HG03378 (cell line): ENCODE measurements around the gene PDE8B.

ENCODE experiments used
- ATAC-seq: cut with Tn5 transposase; IDR thresholded peaks from one replicate; pipeline ENCODE4 v1.9.1; 2021; ENCODE audit warnings: mild to moderate bottlenecking, moderate library complexity; ENCODE audit not compliant: unreplicated experiment

Gene PDE8B

GRCh38 chr5:77316871-77317661 lies 106.6 kb downstream of the PDE8B start:
- ATAC-seq = no peak

GRCh38 chr5:77318060-77318459 lies 107.6 kb downstream of the PDE8B start:
- no peak for ATAC-seq

- no peak for ATAC-seq
Measured at GRCh38 chr5:77319117-77319804, 108.8 kb downstream of the PDE8B start.

GRCh38 chr5:77321793-77322394 lies 111.4 kb downstream of the PDE8B start:
- no peak for ATAC-seq

- no peak for ATAC-seq
Measured at GRCh38 chr5:77322406-77322805, 111.9 kb downstream of the PDE8B start.

GRCh38 chr5:77325921-77326541 lies 115.6 kb downstream of the PDE8B start:
- no peak for ATAC-seq

GRCh38 chr5:77326986-77327734 lies 116.7 kb downstream of the PDE8B start:
- no peak for ATAC-seq

- ATAC-seq = no peak
Measured at GRCh38 chr5:77328930-77329647, 118.6 kb downstream of the PDE8B start.

GRCh38 chr5:77329664-77330430 lies 119.4 kb downstream of the PDE8B start:
- no peak for ATAC-seq

- no peak for ATAC-seq
Measured at GRCh38 chr5:77333036-77333435, 122.6 kb downstream of the PDE8B start.

- no peak for ATAC-seq
Measured at GRCh38 chr5:77333451-77334123, 123.1 kb downstream of the PDE8B start.

GRCh38 chr5:77337246-77337645 lies 126.8 kb downstream of the PDE8B start:
- no peak for ATAC-seq

- ATAC-seq = no peak
Measured at GRCh38 chr5:77337686-77338085, 127.2 kb downstream of the PDE8B start.

GRCh38 chr5:77339337-77339890 lies 128.9 kb downstream of the PDE8B start:
- no peak for ATAC-seq

- ATAC-seq = no peak
Measured at GRCh38 chr5:77343165-77343564, 132.7 kb downstream of the PDE8B start.

GRCh38 chr5:77347435-77348098 lies 137.1 kb downstream of the PDE8B start:
- ATAC-seq = no peak

GRCh38 chr5:77353251-77353650 lies 142.8 kb downstream of the PDE8B start:
- no peak for ATAC-seq

- ATAC-seq = no peak
Measured at GRCh38 chr5:77354454-77354853, 144.0 kb downstream of the PDE8B start.
